TTC549 (cell line): ENCODE data around the gene FCHSD2.
"Not testable (repeated sequence)": the region's sequence is repeated elsewhere in the genome, so short reads cannot be mapped to it uniquely, and the experiment has no call there.

Source experiments
- FAIRE-seq: peaks from 2 replicates; lab custom pipeline; 2012; peaks lifted over from hg19 to GRCh38; lab: Jason Lieb, UNC

FCHSD2 gene

DNA sequence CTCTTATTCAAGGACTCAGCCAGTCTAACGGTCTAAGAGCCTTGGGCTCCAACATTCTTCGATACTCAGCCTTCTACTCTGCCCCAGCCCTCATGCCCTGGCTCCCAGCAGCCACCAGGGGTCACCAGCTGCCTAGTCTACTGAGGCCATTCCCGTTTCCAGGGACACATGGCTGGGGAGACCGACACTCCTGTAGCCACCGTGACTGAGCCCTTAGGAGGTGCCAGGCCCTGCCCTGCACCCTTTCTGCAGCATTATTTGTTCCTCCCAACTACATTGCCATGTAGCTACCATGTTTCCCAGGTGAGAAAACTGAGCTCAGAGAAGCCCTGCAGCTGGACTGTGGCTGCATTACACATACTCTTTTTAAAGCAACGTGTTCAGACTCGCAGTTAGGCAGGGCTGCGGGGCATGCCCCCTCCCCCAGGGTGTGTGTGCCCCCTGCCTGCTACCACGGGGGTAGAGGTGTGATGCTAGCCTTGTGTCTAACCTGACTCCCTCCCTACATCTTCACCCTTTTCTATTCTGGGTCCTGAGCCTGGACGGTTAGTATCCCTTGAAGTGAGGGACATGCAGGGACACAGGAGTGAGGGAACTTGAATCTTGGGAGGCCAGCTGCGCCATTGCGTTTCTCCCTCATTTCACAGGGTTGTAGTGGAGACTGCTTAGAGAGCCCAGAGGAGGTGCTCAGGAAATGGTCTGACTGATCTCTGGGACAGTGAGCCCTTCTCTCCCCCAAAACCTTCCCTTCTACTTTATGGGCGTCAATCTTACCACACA lies 310.4 kb downstream of the FCHSD2 start:
- FAIRE-seq = peak; percentile 65

DNA sequence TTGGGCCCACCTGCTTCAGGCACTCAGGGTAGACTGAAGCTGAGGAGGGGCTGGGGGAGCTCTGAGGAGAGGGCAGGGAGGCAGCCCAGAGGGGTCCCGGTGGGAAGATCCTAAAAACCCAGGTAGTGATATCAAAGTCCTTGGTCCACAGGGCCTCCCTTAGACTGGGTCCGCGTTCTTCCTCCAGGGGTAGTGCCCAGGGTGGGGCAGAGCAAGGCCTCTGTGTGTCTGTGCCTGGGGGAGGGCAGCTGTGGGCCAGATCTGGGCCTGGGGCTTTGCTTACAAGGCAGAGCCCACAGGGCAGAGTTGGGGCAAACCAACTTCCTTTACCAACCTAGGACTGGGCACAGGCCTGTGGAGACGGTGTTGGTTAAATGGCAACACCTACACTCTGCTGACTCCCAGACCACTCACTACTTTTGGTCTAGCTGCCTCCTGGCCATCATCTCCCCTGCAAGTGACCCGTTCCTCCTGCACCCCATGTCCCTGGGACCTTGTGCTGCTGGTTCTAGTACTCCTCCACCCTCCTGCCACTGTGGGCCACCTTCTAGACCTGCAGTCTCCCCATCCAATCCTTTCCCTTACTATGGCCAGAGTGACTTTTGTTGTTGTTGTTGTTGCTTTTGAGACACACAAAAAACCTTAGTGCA lies 312.1 kb downstream of the FCHSD2 start:
- no peak for FAIRE-seq

DNA sequence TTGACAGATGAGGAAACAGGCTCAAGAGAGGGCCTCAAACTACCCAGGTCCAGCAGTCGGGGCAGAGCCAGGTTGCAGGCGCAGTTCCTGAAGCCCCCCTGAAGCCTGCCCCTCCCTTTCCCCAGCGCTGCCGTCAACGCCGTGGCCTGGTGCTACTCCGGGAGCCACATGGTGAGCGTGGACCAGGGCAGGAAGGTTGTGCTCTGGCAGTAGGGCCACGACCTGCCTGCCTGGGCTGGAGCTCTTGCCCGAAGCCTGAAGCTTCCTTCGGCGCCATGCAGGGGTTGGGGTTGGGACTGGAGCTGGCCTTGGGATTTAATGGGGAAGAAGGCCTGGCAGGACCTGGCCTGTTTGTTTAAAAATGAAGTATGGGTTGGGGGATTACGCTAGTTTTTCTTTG lies 312.9 kb downstream of the FCHSD2 start:
- FAIRE-seq = no peak

DNA sequence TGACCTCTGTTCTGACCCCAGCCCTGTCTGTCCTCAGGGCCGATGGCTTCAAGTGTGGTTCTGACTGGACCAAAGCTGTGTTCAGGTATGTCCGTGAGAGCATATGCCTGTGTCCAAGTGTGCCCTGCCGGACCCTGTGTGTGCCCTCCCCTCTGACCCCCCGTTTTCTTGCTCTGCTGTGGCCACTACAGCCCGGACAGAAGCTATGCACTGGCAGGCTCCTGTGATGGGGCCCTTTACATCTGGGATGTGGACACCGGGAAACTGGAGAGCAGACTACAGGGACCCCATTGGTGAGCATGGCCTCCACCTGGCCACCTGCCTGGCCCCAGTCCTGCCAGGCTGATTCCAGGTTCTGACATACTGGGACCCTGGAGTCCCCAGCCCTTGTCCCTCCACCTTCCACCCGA lies 313.4 kb downstream of the FCHSD2 start:
- no peak for FAIRE-seq

DNA sequence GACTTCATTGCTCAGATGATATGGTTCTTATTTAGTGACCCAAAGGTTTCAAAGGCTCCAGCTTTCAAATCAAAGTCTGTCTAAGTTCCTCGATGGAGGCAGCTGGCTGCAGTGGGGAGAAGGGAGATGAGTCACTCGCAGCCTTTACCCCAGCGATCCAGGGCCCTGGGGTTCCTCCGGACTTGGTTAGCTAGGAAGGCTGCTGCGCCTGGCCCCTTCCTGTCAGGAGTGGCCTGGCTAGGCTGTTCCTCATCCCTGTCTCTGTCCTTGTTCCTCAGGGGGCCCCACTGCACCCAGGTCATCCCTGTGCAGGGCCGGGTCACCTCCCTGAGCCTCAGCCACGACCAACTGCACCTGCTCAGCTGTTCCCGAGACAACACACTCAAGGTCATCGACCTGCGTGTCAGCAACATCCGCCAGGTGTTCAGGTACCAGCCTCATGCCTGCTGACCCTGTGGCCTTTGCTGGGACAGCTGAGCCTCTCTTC lies 314.0 kb downstream of the FCHSD2 start:
- no peak for FAIRE-seq

DNA sequence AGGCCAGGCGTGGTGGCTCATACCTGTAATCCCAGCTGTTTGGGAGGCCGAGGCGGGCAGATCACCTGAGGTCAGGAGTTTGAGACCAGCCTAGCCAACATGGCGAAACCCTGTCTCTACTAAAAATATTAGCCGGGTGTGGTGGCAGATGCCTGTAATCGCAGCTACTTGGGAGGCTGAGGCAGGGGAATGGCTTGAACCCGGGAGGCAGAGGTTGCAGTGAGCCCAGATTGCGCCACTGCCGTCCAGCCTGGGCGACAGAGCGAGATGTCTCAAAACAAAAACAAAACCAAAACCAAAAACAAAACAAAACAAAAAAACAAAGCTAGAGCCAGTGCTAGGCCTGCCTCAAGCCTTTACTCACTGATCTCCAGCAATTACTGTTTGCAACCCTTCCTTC lies 314.5 kb downstream of the FCHSD2 start:
- FAIRE-seq = not testable (repeated sequence)

DNA sequence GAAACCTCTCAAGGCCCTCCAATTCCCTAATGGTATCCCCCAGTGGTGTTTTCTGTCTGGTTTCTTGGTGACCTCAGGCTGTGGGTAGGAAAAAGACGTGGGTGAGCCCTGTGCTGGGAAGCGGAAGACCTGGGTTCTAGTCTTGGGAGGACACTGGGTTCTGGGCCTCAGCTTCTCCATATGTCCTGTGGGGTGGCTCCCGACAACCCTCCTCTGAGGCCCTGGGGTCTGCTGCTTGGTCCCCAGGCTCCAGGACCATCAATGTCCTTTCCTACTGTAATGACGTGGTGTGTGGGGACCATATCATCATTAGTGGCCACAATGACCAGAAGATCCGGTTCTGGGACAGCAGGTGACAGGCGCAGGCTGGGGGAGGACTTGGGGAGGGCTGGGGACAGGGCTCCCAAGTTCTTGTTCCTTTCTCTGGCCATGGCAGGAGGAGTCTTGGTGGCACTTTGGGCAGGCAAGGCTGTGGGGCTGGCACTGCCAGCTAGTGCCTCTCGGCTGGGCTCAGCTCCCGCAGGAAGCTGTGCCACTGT lies 315.1 kb downstream of the FCHSD2 start:
- FAIRE-seq = no peak

DNA sequence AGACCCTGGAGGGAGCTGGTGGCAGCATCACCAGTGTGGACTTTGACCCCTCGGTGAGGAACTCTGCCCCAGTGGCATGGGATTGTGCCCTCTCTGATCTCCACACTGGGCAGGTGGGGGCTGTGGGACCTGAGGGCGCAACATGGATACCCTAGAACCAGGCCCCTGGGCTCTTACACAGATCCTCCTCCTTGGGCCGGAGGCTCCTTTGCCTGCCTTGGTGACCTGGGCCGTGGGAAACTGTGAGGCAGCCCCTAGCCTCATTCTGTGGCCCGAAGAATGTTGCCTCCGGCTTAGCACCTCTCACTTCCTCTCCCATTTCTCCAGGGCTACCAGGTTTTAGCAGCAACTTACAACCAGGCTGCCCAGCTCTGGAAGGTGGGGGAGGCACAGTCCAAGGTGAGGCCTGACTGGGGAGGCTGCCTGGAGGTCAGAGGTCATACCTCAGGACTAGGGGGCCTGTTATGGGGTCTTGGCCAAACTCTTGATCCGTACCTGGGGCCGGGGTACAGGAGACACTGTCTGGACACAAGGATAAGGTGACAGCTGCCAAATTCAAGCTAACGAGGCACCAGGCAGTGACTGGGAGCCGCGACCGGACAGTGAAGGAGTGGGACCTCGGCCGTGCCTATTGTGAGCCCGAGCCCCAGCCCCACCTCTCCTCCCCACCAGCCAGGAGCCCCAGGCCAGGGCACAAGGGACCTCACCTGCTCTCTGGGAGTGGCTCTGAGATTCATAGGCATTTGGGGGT lies 315.8 kb downstream of the FCHSD2 start:
- FAIRE-seq = no peak

DNA sequence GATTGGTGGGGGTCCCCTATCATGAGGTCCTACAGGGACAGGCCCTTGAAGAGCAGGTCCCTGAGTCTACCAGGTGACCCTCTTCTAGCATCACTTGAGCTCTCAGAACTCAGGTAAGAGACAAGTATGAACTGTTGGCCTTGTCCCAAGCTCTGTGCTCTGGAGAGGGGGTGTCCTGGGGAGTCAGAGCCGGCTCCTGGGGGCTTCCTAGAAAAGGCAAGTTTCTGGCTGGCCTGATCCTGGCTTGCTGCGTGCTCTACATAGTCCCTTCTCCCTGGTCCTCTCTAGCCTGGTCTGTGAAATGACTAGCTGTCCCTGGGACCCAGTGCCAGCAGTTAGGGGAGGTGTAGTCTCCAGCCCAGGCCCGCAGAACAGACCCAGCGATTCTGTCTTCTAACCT lies 316.5 kb downstream of the FCHSD2 start:
- FAIRE-seq = no peak

DNA sequence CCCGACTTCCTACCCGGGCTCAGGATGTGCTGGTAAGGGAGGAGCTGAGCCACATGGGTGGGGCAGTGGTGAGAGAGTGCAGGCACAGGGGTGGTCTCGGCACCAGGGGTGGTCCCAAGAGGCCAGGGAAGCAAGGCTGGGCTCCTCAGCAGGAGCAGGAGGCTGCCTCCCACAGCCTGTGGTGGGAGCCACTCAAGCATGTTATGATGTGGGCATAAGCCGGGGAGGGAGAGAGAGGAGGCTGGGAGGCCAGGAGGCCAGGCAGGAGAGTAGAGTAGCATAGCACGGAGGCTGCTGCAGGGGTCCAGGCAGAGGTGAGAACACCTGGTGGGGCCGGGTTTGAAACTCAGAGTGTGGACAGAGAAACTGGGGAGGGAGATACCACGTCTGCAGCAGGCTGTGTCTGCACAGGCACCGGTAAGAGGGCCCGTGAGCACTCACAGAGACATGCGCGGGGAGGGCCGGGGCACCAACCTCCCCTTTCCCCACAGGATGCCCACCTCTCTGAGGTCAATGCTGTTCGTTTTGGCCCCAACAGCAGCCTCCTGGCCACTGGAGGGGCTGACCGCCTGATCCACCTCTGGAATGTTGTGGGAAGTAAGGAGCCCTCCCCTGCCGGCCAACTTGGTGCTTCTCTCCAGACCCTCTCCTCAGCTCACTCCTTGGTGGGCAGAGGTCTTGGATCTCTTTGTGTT lies 317.2 kb downstream of the FCHSD2 start:
- no peak for FAIRE-seq

DNA sequence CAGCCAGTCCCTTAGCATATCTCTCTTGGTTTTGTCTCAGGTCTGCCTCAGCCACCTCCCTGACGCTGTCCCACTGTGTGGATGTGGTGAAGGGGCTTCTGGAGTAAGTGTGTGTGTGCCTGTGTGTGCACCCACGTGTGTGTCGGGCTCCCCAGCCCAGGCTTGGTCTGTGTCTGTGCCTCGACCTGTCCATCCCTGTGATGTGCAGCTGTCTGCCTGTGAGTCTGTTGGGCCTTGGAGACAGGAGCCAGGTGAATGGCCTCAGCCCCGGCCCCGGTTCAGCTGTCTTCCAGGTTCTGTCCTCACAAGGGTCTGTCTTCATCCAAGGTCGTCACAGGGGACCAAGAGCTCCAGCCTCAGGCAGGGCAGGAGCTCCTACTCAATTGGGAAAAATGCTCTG lies 318.1 kb downstream of the FCHSD2 start:
- FAIRE-seq = no peak

DNA sequence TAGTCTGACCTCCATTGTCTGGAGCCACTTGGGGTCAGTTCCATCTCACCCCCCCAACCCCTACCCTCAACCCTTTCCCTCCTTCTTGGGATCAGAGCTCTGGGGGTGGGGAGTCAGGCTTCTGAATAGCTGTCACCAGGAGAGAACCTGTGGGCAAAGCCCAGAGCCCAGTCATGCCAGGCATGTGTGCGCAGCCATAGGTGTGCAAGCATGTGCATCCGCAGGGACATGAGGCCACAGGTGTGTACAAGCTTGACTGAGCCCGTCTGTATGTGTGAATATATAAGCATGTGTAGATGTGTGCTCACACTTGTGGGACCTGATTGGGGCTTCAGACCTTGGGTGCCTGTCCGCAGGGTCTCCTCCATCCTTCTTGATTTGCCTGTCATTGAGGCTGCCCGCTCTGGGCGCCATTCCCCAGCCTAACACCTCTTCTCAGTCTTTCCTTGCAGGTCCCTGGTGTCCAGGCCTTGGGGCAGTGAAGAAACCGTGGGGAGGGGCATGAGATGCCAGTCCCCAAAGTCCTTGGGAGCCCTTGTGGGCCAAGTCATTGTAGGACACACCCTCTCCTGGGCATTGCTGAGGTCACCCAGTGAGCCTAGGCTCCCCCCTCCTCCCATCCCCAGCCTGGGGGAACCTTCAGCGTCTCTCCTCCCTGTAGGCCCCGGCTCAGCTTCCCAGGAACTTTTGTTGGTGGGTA lies 318.9 kb downstream of the FCHSD2 start:
- no peak for FAIRE-seq

DNA sequence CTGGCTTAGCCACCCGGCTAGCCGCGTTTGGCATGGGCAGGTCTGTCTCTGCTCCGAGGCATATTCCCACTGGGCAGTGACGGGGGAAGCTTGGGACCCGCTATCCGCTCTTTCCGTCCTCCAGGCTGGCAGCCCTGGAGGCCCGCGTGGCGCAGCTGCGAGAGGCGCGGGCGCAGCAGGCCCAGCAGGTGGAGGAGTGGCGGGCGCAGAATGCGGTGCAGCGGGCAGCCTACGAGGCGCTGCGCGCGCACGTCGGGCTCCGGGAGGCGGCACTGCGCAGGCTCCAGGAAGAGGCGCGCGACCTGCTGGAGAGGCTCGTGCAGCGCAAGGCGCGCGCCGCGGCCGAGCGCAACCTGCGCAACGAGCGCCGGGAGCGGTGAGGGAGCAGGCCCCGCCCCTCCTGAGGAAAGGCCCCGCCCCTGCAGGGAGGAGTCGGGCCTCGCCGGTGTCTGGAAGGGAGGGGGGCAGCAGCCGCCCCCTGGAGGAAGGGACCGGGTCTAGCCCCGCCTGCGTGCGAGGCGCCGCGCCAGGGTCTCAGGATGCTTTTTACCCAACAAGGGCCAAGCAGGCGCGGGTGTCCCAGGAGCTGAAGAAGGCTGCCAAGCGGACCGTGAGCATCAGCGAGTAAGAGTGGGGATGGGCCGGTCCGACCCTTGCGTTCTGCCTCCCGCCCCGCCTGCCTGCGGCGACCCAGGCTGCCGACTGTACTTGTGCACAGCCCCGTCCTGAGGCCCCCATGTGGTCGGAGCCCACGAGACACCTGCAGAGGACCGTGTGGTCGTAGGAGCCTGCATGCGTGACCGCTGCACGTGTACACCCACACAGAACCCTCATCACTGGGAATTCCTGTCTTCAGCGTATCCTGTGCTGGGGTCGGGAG lies 320.0 kb downstream of the FCHSD2 start:
- no peak for FAIRE-seq

DNA sequence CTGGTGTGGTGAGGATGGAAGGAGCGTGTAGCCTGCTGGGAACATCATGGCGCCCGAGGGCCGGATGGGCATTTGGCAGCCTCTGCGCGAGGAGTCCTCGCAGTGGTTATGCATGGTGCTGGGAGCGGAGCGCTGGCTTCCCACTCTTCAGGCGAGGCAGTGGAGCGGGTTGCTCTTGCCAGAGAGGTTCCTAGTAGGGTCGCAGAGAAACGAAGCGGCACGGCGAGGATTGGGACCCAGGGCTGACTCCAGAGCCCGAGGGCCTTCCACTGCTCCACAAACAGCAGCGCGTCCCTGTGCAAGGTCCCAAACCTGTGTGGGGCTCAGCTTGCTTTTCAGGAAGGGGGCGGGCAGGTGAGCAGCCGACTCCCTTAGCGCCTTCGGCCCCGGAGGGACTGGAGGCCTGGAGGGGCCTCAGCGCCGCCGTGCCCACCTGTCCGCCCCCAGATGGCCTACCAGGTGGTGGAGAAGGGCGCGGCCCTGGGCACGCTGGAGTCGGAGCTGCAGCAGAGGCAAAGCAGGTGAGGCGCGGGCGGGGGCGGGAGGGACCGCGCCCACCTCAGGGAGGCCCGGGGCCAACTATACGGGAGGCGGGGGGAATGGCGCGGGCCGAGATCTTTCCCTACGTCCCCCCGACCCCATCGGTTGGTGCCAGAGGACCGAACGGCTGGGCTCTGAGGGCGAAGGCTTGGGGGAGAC lies 320.7 kb downstream of the FCHSD2 start:
- no peak for FAIRE-seq

DNA sequence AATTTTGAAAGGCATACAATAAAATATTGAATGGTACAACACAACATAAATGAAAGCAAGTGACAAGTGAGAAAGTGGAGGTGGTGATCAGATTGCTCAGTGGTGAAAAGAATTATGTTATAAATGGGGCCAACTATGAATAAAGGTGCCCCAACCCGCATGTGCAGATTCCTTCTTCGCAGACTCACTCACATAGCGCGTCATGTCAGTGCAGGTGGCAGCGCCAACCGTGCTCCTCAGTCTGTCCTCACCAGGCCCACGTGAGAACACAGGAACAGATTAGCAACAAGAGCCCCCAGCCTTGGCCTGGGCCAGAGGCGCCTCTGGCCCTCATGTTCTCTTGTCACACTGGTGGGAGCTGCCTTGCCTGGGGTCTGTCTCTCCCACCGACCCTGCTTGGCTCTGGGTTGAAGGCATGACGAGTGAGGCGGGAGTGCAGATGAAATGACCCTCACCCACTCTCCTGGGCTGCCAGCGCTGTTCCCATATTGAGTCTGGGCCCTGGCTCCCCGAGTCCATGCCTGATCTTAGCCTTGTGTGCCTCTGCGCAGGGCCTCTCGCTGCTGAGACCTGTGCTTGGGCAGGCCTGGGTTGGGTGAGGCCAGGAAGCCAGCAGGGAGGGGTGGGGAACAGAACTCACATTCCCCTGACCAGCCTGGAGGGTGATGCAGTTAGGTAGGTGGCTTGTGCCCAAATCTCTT lies 321.5 kb downstream of the FCHSD2 start:
- no peak for FAIRE-seq

DNA sequence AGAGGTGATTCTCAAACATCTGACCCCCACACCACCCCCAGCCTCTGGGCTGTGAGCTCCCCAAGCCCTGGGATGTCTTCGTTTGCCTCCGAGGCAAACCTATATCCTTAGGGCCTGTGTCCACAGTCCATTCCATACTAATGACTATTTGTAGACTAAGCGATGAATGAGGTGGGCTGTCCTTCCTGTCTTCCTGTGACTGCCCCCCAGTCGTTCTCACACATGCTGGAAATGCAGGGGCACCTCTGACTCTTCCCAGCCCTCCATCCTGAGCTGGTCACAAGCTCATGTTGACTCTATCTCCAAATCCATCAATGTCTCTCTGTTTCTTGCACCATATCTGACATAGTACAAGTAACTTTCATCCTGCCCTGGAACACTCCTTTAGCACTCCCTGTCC lies 323.1 kb downstream of the FCHSD2 start:
- no peak for FAIRE-seq

DNA sequence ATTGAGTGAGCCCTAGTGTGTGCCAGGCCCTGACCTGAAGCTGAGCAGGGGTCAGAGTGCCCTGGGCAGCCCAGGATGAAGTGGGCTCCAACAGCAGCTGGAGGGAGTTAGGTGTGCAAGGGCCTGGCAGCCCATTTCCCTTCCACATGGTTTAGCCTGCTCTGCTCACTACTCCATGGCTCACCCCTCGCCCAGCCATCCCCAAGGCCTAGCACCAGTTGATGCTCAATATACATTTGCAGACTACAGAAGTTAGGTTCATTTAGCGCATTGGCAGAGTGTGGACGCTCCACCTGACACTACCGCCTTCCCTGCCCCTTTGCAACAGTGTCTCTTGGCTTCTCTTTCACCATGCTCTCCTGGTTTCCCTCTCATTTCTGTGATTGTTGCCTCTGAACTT lies 324.2 kb downstream of the FCHSD2 start:
- FAIRE-seq = no peak

DNA sequence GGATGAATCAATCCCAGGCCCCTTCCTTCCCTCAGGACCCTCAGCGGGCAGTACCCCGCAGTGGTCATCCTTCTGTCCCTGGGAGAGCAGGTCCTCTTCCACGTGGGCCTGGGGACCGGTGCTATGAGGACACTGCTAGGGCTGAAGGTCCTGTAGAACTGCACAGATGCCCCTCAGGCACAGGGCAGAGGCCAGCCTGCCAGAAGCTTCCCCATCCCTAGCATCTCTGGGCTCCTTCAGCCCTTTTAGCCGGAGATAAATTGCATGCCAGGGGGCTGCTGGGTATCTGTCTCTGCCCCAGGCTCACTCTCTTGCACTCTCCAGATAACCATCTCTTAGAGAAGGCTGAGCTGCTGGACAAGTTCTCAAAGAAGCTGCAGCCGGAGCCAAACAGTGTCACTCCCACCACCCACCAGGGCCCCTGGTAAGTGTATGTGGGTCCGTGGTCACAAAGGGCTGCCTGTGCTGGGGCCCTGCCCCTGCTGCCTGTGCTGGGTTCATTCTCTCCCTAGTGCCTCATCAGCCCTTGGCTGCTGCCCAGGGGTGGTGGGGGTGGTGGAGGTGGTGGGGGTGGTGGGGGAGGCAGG lies 325.6 kb downstream of the FCHSD2 start:
- FAIRE-seq = no peak

DNA sequence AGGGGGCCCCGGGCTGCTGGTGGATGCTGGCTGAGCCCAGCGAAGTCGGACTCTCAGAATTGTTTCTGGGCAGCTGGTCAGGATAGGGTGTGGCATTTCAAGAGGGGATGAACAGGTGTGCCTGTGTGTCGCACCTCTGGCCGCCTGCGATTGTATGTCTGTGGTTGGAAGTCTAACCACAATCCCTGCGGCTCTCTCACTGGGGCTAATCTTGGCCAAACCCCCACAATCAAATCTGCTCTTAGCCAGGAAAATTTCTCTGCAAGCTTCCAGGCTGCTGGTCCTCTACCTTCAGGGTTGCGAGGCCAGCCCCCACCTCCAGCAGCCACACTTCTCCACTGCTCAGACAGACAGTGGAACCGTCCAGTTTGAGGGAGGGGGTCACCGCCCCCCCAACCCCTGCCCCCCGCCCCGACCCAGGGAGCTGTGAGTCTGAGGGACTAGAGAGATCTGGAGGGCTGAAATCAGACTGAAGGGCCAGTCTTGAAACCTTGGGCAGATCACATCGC lies 327.0 kb downstream of the FCHSD2 start:
- FAIRE-seq = no peak
